Lung (tissue), 12 donors: ENCODE results near the gene RBM25. TPM values are rescaled to one million over a fixed set of nuclear protein-coding genes. Genes with fewer than 3 reads are reported as not detected.

Source experiments
- ATAC-seq: fragments of 200-7000 bp; cut with Tn5 transposase; one replicate; pipeline ENCODE4 v1.9.1; 2020; ENCODE audit warnings: moderate number of reproducible peaks; ENCODE audit not compliant: insufficient read depth, low FRiP score
- DNase-seq, 3 donors: peaks; one replicate each; pipeline ENCODE4 v3.0.0-alpha.2; 2013 to 2017
- H3K27ac ChIP-seq, 2 donors: one replicate each; pipeline ENCODE4 v1.5.1; 2013; ENCODE audit warnings: mild to moderate bottlenecking in 2 of 2, moderate library complexity in 2 of 2, control low read depth in 1 of 2, inconsistent platforms in 1 of 2, low read depth in 1 of 2, low read length in 1 of 2
- H3K27me3 ChIP-seq, 3 donors: one replicate each; pipeline ENCODE4 v1.5.1; 2013; ENCODE audit warnings: low read length in 2 of 3; ENCODE audit not compliant: control insufficient read depth in 3 of 3, insufficient read depth in 3 of 3
- H3K36me3 ChIP-seq, 4 donors: one replicate each; pipeline ENCODE4 v1.5.1; 2013; ENCODE audit warnings: low read length in 4 of 4, mild to moderate bottlenecking in 1 of 4, moderate library complexity in 1 of 4; ENCODE audit not compliant: control insufficient read depth in 4 of 4, insufficient read depth in 4 of 4
- H3K4me1 ChIP-seq, 5 donors: one replicate each; pipeline ENCODE4 v1.5.1; 2013; ENCODE audit warnings: low read length in 5 of 5, mild to moderate bottlenecking in 2 of 5, moderate library complexity in 1 of 5; ENCODE audit not compliant: control insufficient read depth in 5 of 5, insufficient read depth in 5 of 5
- H3K4me3 ChIP-seq: one replicate; pipeline ENCODE4 v1.5.1; 2013; ENCODE audit warnings: mild to moderate bottlenecking, control low read depth, moderate library complexity
- H3K9ac ChIP-seq, 2 donors: one replicate each; pipeline ENCODE4 v1.5.1; 2013; ENCODE audit warnings: low read length in 2 of 2, control low read depth in 1 of 2; ENCODE audit not compliant: insufficient read depth in 1 of 2
- H3K9me3 ChIP-seq, 4 donors: one replicate each; pipeline ENCODE4 v1.5.1; 2013; ENCODE audit warnings: low read length in 3 of 4, mild to moderate bottlenecking in 1 of 4, moderate library complexity in 1 of 4; ENCODE audit not compliant: control insufficient read depth in 4 of 4, insufficient read depth in 3 of 4
- WGBS, 2 donors: extraction: QIAGEN DNeasy Blood & Tissue Kit; methylation state at CpG; one replicate each; pipeline ENCODE4 v1.1.7; 2013; 5-methylcytosine and 5-hydroxymethylcytosine counted together
- polyA plus RNA-seq, 2 donors: library from polyadenylated mRNA; stranded (reverse); fragments of 200-250 nt; gene quantifications; one replicate each; pipeline ENCODE4 v1.2.1, GENCODE V29; 2013
- total RNA-seq, 2 donors: library from RNA; depleted of rRNA in 1 of 2; stranded (reverse); fragments of >200 nt in 1 of 2; gene quantifications; one replicate each; pipeline ENCODE4 v1.2.1, GENCODE V29; 2014 to 2021
- TF ChIP-seq, protein P1 (sequence below): IDR thresholded peaks from 2 replicates; pipeline ENCODE4 v1.5.1; 2012; ENCODE audit warnings: mild to moderate bottlenecking; ENCODE audit errors: control extremely low read depth, extremely low read depth
- donor health status: control.
- donor health status: control.
- donor health status: Bipolar disorder and iron deficiency.
- donor health status: healthy.
- donor health status: DM: yes; HTN: yes; CAD: no.

The RBM25 gene
- total and polyA plus RNA-seq, 4 donors: 27.9 to 103 (median 55.0) TPM

GRCh38 chr14:73097421-73097820, 39.1 kb downstream of the RBM25 start:
- Histone ChIP-seq H3K4me3 (no peak overlapping the region), H3K27ac (no peak overlapping the region), H3K4me1 (no peaks in the 10 kb centered on the region), H3K9me3 (no peaks in the 10 kb centered on the region), H3K9ac (no peak overlapping the region), H3K27me3 (no peaks in the 10 kb centered on the region), H3K36me3 (peaks cover 9 to 46% (median 27%) of the 10 kb centered on the region in 4 donors)
- TF ChIP-seq, protein P1, sequence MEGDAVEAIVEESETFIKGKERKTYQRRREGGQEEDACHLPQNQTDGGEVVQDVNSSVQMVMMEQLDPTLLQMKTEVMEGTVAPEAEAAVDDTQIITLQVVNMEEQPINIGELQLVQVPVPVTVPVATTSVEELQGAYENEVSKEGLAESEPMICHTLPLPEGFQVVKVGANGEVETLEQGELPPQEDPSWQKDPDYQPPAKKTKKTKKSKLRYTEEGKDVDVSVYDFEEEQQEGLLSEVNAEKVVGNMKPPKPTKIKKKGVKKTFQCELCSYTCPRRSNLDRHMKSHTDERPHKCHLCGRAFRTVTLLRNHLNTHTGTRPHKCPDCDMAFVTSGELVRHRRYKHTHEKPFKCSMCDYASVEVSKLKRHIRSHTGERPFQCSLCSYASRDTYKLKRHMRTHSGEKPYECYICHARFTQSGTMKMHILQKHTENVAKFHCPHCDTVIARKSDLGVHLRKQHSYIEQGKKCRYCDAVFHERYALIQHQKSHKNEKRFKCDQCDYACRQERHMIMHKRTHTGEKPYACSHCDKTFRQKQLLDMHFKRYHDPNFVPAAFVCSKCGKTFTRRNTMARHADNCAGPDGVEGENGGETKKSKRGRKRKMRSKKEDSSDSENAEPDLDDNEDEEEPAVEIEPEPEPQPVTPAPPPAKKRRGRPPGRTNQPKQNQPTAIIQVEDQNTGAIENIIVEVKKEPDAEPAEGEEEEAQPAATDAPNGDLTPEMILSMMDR: no peak
- ATAC-seq: no peak
- WGBS, 2 donors: 97 to 98% methylated on average over 11 of the region's 11 CpGs
- DNase-seq: no peak

DNA sequence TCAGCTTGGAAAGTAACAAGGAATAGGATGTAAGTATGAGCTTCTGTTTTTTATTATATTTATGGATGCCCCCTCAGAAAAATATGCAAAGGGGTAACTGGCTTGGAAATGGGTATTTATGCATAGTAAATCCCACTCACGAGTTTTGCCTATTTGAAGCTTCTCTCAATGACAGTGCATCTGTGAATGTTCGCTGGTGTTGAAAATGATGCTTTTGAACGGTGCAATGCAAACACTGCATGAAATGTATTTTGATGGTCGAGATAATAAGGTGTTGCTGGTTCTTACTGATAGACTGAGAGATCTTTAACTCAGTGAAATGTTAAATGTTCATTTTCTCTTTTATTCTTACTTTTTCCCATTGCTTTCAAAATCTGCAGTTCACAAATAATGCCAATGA, 42.0 kb downstream of the RBM25 start:
- H3K4me1 ChIP-seq: no peaks in the 10 kb centered on the region
- peaks cover 25 to 54% (median 39%) of the 10 kb centered on the region in 4 donors for H3K36me3 ChIP-seq
- H3K27me3 ChIP-seq: no peaks in the 10 kb centered on the region
- no peaks in the 10 kb centered on the region for H3K9me3 ChIP-seq
- TF ChIP-seq, protein P1: no peak
- H3K9ac ChIP-seq: no peak overlapping the region
- DNase-seq (no peak), ATAC-seq (no peak)
- no peak overlapping the region for H3K27ac ChIP-seq
- no peak overlapping the region for H3K4me3 ChIP-seq
- WGBS, 2 donors: 94 to 95% methylated on average over 4 of the region's 4 CpGs

GRCh38 chr14:73102806-73103497, 44.6 kb downstream of the RBM25 start:
- peaks cover 17 to 51% (median 37%) of the 10 kb centered on the region in 4 donors for H3K36me3 ChIP-seq
- no peaks in the 10 kb centered on the region for H3K27me3 ChIP-seq
- DNase-seq: no peak
- H3K27ac ChIP-seq: no peak overlapping the region
- no peaks in the 10 kb centered on the region for H3K9me3 ChIP-seq
- H3K4me1 ChIP-seq: no peaks in the 10 kb centered on the region
- H3K9ac ChIP-seq: no peak overlapping the region
- no peak overlapping the region for H3K4me3 ChIP-seq
- 94 to 96% methylated on average over 27 of the region's 27 CpGs for WGBS, 2 donors
- no peak for ATAC-seq
- TF ChIP-seq, protein P1: no peak

DNA sequence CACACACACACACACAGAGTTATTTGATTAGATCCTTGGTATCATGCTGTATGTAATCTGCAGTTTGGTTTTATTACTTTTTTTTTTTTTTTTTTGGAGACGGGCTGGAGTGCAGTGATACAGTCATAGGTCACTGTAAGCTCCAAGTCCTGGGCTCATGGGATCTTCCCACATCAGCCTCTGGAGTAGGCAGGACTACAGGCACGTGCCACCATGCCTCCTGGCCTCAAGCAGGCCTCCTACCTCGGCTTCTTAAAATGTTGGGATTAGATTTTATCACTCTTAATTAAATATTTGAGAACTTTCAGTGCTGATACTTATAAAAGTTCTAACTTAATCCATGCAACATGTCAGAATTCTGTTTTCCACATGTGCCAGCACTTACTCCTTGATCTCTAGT, 46.7 kb downstream of the RBM25 start:
- no peak overlapping the region for H3K27ac ChIP-seq
- no peaks in the 10 kb centered on the region for H3K9me3 ChIP-seq
- H3K4me3 ChIP-seq: no peak overlapping the region
- DNase-seq (no peak), ATAC-seq (no peak)
- H3K9ac ChIP-seq: no peak overlapping the region
- no peaks in the 10 kb centered on the region for H3K4me1 ChIP-seq
- 88 to 96% methylated on average over 3 of the region's 3 CpGs for WGBS, 2 donors
- H3K27me3 ChIP-seq: no peaks in the 10 kb centered on the region
- peaks cover 21 to 52% (median 45%) of the 10 kb centered on the region in 4 donors for H3K36me3 ChIP-seq
- TF ChIP-seq, protein P1: no peak
